GM12892 (cell line): ENCODE measurements around the gene SOX11.

Experiments
- POLR2A ChIP-seq: IDR thresholded peaks from 2 replicates; pipeline ENCODE4 v1.6.1; 2011; ENCODE audit warnings: low read depth, low read length, control low read depth
- POLR2AphosphoS5 ChIP-seq: IDR thresholded peaks from 2 replicates; pipeline ENCODE4 v1.6.1; 2011; ENCODE audit warnings: low read depth, low read length, control low read depth

GRCh38 chr2:5697562-5697961, 5.4 kb downstream of the SOX11 start:
- TF ChIP-seq POLR2AphosphoS5 (no peak), POLR2A (no peak)
